HEK293 (cell line): ENCODE measurements around the gene LCE4A.

ENCODE experiments used
- HOXA7 ChIP-seq: sonication (generic); formaldehyde crosslinking; IDR thresholded peaks from 2 replicates; pipeline ENCODE4 v1.8.1; 2022; ENCODE audit warnings: missing genetic modification reagents, borderline replicate concordance
- KLF1 ChIP-seq: fragments of 450-650 bp; formaldehyde crosslinking; IDR thresholded peaks from 2 replicates; pipeline ENCODE4 v1.5.1; 2016; ENCODE audit warnings: missing biosample characterization, missing genetic modification characterization
- MZF1 ChIP-seq: fragments of 450-650 bp; formaldehyde crosslinking; IDR thresholded peaks from 2 replicates; pipeline ENCODE4 v1.5.1; 2017; ENCODE audit warnings: missing biosample characterization, missing genetic modification characterization, borderline replicate concordance
- TCF7L2 ChIP-seq: IDR thresholded peaks from 2 replicates; pipeline ENCODE4 v1.6.1; 2011; ENCODE audit warnings: low read depth, mild to moderate bottlenecking, inconsistent platforms, low read length, moderate library complexity, borderline replicate concordance
- TRIM28 ChIP-seq: IDR thresholded peaks from 2 replicates; pipeline ENCODE4 v1.6.1; 2011; ENCODE audit warnings: low read length, control low read depth, borderline replicate concordance
- YY1 ChIP-seq: fragments of 450-650 bp; formaldehyde crosslinking; IDR thresholded peaks from 2 replicates; pipeline ENCODE4 v1.5.1; 2018; ENCODE audit warnings: missing biosample characterization, missing genetic modification characterization
- ZNF10 ChIP-seq: fragments of 450-650 bp; formaldehyde crosslinking; IDR thresholded peaks from 2 replicates; pipeline ENCODE4 v1.5.1; 2017; ENCODE audit warnings: missing biosample characterization, missing genetic modification characterization
- ZNF221 ChIP-seq: fragments of 450-650 bp; formaldehyde crosslinking; IDR thresholded peaks from 2 replicates; pipeline ENCODE4 v1.5.1; 2017; ENCODE audit warnings: missing biosample characterization, missing genetic modification characterization, borderline replicate concordance
- ZNF837 ChIP-seq: fragments of 450-650 bp; formaldehyde crosslinking; IDR thresholded peaks from 2 replicates; pipeline ENCODE4 v1.5.1; 2016; ENCODE audit warnings: missing biosample characterization, missing genetic modification characterization
- TF ChIP-seq, protein P1 (sequence below): fragments of 450-650 bp; formaldehyde crosslinking; IDR thresholded peaks from 2 replicates; pipeline ENCODE4 v1.5.1; 2016; ENCODE audit warnings: missing biosample characterization, missing genetic modification characterization
- TF ChIP-seq, protein P2 (sequence below): fragments of 450-650 bp; formaldehyde crosslinking; IDR thresholded peaks from 2 replicates; pipeline ENCODE4 v1.5.1; 2016; ENCODE audit warnings: missing biosample characterization, missing genetic modification characterization

DNA sequence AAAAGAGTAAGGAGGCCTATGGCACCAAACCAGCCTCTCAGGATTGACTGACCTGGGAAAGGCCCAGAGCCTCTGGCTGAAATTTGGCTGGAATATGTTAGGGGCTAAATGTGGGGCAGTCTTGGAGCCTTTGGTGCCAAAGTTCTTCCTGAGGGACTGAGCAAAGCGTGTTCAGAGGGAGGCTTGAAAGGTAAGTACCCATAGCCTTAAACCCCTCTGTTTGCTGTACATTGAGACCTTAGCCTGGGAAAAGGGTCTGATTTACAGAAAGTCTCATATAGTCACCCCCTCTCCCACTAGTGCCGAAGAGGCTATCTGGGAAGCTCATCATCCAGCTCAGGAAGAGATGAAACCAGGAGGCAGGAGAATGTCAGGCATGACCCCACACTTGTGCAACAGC, at the start of gene LCE4A:
- no peak for TF ChIP-seq YY1 (tag by site-specific recombination)
- no peak for TF ChIP-seq MZF1
- no peak for TF ChIP-seq ZNF221
- no peak for TF ChIP-seq HOXA7 (CRISPR knock-in tag)
- TF ChIP-seq, protein P1, sequence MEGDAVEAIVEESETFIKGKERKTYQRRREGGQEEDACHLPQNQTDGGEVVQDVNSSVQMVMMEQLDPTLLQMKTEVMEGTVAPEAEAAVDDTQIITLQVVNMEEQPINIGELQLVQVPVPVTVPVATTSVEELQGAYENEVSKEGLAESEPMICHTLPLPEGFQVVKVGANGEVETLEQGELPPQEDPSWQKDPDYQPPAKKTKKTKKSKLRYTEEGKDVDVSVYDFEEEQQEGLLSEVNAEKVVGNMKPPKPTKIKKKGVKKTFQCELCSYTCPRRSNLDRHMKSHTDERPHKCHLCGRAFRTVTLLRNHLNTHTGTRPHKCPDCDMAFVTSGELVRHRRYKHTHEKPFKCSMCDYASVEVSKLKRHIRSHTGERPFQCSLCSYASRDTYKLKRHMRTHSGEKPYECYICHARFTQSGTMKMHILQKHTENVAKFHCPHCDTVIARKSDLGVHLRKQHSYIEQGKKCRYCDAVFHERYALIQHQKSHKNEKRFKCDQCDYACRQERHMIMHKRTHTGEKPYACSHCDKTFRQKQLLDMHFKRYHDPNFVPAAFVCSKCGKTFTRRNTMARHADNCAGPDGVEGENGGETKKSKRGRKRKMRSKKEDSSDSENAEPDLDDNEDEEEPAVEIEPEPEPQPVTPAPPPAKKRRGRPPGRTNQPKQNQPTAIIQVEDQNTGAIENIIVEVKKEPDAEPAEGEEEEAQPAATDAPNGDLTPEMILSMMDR = no peak
- TF ChIP-seq, protein P2, sequence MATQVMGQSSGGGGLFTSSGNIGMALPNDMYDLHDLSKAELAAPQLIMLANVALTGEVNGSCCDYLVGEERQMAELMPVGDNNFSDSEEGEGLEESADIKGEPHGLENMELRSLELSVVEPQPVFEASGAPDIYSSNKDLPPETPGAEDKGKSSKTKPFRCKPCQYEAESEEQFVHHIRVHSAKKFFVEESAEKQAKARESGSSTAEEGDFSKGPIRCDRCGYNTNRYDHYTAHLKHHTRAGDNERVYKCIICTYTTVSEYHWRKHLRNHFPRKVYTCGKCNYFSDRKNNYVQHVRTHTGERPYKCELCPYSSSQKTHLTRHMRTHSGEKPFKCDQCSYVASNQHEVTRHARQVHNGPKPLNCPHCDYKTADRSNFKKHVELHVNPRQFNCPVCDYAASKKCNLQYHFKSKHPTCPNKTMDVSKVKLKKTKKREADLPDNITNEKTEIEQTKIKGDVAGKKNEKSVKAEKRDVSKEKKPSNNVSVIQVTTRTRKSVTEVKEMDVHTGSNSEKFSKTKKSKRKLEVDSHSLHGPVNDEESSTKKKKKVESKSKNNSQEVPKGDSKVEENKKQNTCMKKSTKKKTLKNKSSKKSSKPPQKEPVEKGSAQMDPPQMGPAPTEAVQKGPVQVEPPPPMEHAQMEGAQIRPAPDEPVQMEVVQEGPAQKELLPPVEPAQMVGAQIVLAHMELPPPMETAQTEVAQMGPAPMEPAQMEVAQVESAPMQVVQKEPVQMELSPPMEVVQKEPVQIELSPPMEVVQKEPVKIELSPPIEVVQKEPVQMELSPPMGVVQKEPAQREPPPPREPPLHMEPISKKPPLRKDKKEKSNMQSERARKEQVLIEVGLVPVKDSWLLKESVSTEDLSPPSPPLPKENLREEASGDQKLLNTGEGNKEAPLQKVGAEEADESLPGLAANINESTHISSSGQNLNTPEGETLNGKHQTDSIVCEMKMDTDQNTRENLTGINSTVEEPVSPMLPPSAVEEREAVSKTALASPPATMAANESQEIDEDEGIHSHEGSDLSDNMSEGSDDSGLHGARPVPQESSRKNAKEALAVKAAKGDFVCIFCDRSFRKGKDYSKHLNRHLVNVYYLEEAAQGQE (tag by site-specific recombination) = no peak
- TF ChIP-seq ZNF837 (tag by site-specific recombination) = no peak
- no peak for TF ChIP-seq TRIM28
- no peak for TF ChIP-seq KLF1
- TF ChIP-seq TCF7L2 = no peak
- no peak for TF ChIP-seq ZNF10 (tag by site-specific recombination)
